NK-92 treated with Interleukin-12 subunit alpha and Interleukin-12 subunit beta, amount 100 ng/mL, for 24 hours (cell line): ENCODE results near the gene GFPT1.

Experiments
- DNase-seq: peaks from one replicate; lab custom pipeline; 2025; lab: John Stamatoyannopoulos, UW

GFPT1 gene

DNA sequence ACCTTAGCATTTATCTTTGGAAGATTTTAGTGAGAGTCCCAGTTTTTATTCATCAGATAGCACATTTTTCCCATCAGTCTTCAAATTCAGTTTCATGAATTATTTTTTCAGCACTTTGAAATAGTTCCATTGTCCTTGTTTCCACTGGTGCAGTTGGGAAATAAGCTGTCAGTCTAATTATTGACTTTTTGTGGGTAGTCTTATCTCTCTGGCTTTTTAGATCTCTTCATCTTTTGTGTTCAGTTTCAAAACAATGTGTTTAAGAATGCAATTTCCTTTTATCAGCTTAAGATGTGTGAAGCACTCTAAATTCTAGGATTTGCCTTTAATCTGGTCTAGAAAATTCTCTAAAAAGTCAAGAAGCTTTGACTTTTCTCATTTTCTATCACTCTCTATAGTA, 70.5 kb downstream of the GFPT1 start:
- no peak for DNase-seq

DNA sequence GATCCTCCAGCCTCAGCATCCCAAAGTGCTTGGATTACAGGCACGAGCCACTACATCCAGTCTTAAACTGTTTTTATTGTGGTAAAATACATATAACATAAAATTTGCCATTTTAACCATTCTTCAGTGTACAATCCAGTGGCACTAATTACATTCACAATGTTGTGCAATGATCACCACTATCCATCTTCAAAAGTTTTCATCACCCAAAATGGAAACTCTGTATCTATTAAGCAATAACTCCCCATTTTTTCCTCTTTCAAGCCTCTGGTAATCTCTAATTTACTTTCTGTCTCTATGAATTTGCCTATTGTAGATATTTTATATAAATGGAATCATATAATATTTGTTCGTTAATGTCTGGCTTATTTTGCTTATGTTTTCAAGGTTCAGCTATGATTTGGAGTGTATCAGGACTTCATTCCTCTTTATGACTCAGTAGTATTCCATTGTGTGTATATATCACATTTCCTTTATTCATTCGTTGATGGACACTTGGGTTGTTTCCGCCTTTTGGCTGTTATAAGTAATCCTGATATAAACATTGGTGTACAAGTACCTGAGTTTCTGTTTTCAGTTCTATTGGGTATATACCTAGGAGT, 71.8 kb downstream of the GFPT1 start:
- no peak for DNase-seq

DNA sequence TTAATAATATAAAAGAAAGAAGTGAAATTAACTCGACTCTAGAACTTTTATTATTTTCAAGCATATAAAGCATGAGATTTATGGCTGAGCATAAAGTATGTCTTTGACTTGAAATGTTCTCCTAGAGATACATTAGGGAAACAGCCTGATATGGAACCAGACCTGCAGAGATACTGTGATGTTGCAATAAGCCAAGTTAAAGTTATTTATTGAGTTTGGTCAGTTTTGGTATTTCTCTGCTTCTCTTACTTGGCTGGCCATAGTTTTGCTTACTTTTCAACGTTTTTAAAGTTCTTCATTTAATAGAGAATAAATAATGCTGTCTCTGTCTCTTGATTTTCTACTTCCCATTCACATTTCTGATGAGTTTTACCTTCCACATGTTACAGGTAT, 76.0 kb downstream of the GFPT1 start:
- no peak for DNase-seq

DNA sequence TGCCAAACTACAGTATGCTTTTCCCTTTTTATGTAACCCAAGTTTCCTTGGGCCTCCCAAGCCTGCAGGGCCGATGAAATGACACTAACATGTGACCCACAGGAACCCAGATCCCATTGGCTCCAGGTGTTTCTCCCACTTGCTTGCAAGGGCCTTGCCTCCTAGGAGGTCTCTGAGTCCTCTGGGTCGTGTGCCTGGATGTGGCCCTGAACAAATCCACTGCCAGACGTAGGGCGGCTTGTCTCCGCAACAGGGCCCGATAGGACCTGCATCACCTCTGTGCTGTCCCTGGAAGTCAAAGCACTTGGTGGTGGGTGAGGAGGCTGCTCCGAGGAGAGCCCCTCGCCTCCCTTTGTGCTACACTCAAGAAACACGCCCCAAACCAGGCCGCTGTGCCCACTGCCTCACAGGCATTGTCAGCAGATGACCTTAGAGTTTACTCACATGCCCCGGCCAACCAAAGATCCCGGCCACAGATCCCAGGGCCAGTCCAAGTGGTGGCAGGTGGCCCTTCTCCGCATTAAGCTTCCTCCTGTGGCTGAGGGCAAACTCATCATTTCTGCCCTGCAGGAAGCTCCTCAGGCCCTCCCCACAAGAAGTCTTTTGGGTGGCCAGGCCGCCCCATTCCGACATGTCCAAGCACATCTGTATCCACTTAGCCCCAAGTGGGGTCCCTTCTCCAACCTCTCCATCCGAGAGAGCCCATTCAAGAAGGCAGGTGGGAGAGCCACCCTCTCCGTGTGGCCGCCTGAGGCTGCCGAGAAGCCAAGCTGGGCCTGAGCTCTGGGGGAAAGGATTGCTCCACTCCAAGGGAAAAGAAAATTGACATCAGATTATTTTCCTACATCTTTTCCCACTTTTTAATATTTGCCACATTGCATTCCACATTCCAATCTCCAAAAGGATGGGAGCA, 76.7 kb downstream of the GFPT1 start:
- DNase-seq = no peak

DNA sequence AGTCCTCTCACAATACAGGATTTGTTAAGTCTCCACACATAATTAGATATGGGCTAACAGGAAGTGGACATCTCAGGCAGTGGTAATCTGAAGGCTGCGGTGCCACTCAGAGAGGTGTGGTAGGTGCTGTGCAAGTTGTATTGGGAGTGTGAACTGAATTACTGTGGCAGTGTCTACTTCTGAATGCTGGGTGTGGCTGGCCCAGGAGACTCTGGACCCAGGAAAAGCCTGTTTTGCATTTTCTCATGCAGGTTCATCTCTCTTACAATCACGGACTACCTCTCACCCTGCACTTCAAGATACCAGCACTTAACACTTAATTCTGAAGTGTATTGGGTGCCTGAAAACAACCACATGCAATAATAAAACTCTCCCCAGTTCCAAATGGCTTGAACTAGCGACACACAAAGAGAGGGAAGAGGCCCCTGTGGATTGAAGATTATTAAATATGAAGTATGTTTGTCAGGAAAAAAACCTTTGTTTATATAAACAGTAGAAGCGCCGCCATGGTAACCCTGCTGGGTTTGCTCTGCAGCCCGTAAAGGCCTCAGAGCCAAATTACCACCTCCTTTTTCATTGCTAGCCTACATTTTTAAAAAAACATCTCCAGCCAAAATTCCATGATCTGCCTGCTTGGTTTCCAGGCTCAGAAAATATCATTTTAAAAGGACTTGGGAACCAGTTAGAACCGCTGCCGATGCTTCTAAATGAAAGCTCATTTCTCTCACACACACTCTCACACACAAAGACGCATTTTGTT, 77.5 kb downstream of the GFPT1 start:
- DNase-seq = no peak

DNA sequence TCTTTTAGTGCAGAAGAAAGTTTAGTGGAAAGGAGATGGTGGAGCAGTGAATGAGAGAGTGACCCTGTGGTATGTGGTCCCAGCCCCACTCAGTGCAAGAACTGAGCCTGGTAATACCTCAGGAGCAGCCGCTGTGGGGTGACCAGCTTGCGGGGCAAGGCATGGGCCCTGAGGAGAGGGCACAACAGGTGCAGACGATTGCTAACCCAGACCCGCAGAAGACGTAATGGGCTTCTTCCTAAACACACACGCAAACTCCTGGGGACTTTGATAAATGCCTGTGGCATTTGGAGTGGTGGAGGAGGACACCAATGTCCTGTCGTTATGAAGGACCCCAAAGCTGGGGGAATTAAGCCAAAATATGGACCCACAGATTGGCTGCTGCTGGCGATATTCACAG, 78.7 kb downstream of the GFPT1 start:
- no peak for DNase-seq

DNA sequence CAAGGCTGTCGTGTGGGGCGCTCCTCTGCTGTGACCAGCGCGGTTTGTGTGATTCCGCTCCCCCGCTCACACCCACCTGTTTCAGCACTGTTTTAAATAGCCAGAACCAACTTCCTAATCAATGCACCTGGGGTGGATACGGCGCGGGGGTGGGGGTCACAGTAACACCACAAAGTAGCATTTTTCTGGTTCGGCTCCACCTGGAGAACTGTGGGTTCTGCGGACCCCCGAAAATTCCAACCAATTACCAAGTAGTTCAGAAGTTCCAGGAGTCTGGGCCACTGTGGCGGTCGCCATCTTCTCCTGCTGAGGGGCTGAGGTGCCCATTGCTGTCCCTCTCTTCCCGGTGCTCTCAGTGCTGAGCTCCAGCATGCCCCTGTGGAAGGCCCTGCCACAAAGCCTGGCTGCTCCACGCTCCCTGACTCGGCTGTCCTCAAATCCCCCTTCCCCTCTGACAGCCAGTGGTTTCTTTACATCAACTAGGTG, 79.4 kb downstream of the GFPT1 start:
- DNase-seq = no peak

DNA sequence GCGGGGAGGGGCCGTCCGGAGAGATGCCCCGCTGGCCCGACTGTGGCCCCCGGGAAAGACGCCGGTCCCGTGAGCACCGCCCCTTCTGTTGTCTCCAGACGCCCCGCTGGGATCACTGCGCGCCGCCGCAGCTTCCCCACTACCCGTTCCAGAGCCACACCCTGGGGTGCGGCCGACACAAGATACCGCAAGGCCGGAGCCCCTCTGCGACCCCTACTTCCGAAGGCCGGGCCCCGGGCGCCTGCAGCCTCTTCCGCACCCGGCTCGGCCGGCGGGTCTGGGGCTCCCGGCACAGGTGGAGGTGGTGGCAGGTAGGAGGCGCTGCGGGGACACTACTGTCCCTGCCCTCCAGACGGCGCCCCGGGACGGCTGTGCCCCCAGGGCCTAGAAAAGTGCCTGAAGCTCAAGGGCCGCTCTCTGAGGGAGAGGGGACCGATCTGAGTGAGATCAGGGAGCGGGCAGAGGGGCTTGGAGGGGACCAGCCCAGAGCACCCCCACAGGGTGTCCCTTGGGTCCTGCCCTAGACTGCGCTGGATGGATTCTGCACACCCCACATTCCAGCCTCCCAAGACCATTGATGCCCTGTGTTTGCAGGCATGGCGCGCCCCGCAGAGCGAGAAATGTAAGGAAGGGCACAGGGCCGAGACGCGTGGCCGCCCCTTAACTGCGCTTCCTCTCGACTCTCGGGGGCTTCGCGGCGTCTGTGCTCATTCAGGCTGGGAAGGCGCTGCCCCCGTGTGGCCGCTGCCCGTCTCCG, 80.0 kb downstream of the GFPT1 start:
- no peak for DNase-seq

DNA sequence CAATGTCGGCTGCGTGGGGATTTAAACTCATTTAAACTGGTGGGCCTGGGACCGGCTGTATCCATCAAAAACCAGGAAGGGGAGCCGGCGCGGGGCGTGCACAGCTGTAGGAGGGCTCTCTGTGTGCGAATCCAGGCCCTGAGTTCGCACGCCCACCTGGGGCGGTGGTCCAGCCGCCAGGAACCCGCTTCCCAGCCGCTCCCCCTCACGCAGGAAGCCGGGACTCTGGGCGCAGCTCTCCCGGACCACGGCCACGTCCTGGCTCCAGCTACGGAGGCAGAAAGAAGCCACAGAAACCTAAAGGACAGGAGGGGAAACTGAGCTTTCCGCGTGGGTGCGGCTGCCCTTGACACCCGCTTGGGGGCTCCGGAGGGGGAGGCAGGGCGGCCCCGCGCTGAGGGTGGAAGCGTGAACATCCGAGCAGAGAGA, 80.6 kb downstream of the GFPT1 start:
- no peak for DNase-seq

DNA sequence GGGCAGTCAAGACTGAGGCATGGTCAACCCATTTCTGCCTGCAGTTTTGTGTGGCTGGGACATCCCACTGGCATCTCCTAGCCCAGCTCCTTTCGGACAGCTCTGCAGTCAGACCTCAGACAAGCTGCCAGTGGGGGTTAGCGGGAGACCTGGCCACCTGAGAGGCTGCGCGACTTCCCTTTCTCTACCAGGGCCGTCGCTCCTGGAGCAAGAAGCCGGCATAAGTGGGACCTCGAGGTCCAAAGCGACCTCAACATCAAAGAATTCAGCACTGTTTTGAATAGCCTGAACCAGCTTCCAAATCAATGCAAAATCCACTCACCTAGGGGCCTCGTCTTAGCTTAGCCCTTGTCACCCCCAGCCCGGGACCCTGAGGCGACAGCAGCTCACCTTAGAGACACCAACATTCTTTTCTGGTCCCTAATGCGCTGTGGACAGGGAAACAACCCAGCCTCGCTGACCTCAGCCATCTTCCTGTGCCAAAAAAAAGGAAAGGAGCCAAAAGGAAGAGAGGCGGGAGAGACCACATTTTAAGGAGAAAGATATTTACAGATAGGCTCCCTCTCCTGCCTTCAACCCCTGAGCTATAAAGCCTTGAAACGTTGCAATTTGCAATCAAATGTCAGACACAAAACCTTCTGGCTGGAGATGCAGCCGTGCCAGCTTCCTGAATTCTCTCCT, 81.2 kb downstream of the GFPT1 start:
- DNase-seq = no peak

DNA sequence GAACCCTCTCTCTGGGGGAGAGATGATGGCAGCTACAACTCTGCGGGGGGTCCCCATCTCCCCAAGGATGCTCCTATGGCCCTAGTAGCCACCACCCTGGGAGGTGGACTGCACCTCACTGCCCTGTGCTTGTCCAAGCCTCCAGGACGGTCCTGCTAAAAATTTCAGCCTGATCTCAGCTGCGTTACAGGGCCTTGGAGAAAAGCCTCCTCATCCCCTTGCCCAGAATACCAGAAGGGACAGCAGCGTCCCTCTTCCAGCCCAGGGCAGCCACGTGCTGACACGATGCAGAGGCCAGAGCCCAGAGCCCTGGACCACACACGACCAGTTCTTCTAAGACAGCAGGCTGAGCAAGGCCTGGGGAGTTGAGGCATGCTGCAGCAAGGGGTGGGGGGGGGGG, 81.9 kb downstream of the GFPT1 start:
- DNase-seq = no peak

DNA sequence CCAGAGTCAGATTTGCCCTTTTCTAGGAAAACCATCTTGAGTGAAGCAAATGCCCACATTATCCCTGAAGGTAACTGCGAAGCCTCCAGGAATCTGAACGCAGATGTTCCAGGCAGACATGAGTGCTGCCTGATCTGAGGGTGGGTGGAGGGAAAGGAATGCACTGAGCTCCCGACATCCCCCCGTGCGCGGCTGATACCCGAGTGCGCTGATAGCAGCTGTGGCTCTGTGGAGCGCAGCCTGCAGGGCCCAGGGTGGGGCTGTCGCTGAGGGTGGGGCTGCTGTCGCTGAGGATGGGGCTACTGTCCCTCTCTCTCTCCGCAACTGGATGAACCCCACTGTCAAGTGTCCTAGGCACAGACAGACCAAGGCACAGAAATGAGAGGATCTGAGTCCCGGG, 82.4 kb downstream of the GFPT1 start:
- no peak for DNase-seq

DNA sequence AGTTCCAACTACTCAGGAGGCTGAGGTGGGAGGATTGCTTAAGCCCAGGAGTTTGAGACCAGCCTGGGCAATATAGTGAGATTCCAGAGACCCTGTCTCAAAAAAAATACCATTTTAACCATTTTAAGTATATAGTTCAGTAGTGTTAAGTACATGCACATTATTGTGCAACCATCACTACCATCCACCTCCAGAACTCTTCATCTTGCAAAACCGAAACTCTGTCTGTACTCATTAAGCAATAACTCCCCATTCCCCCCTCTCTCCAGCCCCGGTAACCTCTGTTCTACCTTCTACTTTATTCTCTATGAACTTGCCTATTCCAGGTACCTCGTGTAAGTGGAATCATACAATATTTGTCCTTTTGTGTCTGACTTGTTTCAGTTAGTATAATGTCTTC, 86.4 kb downstream of the GFPT1 start:
- no peak for DNase-seq

DNA sequence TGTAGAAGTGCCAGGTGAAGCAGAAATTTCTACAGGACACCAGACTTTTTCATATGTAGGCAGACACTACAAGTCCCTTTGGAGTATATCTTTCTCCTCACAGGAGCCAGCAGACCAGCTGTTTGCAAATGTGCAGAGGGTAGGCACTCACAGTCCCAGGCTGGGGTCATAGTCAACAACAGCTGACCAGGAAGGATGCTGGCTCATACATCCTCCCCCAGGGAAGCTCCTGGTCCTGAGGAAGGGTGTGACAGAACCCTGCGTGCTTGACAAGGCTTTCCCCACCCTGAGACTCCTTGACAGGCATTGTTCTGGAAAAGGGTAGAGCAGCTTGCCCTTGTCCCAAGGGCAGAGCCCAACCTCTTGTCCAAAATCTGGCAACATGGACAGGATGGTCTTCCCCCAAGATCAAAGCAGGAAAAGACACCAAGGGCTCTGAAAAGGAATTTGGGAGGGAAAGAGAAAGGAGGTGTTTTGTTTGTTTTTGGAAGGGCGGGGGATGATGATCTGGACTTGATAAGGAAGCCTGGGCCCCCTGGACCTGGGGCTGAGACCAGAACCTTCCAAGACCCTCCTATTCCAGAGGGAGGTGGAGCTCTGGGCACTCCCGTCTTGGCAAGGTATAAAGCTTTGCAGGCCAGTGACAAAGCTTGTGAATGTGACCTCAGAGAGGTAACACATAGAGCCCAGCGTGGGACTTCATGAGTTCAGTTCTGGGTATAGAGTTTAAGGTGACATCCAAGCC, 87.1 kb downstream of the GFPT1 start:
- DNase-seq = no peak

DNA sequence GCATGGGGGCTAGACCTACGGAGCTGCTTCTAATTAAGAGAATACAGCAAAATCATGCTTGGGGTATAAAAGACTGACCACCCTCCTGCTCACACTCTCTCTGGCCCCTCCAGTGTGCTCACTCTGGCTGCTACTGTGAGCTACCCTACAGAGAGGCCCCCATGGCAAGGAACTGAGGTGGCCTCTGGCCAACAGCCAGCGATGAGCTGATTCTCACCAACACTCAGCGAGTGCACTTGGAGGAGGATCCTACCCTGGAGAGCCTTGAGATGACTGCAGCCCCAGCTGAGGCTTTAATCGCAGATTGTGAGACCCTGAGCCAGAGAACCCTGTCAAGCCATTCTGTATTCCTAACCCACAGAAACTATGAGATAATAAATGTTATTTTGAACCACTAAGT, 88.2 kb downstream of the GFPT1 start:
- no peak for DNase-seq

DNA sequence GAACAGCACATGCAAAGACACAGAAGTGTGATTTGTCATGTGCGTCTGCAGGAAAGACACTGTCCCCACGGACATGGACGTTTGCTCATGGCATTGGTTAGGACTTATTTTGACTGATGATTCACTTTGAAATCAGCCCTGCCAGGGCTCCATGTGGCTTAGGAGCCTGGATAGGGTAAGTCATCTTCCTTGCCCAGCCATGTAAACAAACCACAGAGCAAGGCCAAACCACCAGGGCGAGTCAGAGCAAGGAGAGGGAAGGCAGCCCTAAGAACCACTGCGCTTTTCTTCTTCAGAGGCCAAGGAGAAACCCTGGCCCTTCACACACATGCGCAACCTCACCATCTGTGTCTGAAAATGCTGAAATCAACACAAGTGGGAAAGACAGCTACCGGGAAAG, 88.8 kb downstream of the GFPT1 start:
- DNase-seq = no peak

DNA sequence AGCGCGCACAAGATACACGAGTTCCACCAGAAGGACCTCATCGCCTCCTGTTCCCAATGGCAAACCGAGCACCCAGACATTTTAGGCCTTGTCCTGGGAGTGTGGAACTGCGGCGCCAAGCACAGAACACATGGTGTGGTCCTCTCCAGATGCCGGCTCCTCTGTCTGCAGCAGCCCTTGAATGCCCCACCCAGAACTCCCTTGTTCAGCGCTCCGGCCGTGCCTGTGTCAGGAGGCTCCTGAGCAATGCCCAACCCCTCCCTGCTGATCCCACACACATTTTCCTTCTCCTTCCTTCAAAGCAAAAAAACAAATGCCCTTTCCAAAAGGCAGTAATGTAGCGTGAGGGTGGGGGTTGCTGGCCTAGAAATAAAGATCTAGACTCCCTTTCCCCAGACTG, 89.8 kb downstream of the GFPT1 start:
- no peak for DNase-seq

DNA sequence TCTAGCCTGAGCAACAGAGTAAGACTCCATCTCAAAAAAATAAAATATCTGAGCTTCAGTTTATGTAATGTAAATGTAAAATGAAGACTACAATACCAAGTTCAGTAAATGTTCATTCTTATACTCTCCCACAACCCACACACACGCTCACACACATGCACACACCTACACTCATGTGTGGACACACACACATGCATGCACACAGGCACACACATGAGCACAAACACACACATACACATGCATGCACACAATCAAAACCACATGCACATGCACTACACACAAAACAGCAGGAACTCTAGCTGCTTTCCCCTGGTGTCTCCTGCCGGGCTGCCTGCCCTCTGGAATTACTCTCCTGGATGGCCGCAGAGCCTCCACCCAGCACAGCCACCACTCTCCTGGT, 90.6 kb downstream of the GFPT1 start:
- no peak for DNase-seq

DNA sequence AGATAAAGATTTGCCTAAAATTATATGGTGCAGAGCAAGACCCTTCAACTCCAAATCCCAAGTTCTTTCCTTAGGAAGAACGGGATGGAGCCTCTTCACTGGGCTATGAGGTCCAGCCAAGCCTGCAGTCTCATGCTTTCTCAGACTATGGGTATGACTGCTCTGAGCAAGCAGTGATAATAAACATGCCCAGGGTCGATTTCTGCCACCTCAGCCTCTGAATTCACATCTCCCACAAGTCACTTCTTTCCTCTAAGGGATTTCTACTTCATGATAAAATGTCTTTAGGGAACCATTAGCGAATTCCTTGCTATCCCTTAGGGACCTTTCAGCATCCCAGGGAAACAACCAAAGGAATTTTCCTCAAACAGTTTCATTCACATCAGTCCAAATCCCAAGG, 94.8 kb downstream of the GFPT1 start:
- no peak for DNase-seq

DNA sequence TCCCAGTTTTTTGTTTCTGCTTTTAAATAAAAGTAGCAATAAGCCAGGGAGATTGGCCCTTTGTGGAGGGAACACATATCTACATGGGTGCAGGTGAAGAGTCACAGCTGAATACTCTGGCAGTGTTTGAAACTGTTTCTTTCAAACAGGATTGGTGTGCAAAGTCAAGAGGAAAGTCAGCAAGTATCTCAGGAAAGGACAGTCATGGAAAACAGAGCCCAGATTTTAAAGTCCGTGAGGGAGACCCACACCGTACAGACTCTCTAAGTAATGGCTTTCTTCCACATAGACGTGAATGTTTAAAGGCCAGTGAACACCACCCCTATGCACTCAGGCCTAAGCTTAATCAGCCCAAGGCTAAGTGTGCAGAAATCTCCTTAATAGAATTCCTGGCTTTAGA, 95.3 kb downstream of the GFPT1 start:
- DNase-seq = no peak
